ENCODE measurements around the gene ZFHX2.

ZFHX2 gene

DNA sequence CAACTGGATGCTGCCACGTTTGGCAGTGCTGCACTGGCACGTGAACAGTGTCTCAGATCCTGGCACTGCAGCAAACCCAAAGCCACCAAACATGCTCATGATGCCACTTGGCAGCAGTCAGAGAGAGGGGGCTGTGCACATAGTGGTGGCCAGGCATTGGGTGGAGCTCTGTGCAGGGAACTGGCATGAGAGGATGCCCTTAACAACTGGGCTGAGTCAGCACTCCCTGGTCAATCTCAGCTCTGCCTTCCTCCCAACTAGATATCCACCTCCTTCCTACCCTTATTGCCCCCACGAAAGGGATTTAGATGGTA, 37.0 kb downstream of the ZFHX2 start:
- DNase-seq, result no peak

DNA sequence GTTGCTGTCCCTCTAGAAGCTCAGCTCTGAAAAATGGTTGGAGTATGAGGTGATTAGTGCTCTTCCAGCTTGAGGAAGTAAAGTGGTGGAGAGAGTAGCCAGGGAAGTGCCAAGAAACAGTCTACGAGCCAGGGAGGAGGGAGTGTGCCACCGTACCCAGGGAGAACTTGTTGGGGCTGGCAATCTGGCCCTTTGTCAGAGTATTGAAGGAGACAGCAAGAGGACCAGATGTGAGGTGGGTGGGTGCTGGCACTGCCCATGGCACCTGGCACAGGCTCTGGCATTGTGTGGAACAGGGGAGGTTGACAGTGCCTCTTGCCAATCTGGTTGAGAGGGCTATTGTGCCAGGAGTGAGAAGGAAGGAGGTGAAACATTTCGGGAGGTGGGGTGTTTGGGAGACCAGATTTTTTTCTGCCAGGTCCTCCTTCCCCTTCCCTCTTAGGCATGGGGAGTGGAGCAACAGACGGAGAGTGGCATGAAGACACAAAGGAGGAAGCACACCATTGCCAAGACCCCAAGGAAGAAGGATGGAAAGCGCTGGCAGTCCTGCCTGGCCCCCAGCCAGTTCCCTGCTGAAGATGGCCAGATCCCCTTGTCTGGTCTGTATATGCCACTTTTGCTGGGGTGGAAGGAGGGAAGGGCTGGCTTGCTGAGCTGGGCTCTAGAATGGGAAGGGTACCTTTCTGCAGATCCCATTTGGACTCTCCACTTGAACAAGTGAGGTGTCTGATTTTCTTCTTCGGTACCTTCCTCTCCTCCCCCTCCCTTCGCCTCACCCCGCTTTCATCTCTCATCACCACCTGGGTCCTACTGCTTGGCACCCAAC, 37.5 kb downstream of the ZFHX2 start:
- DNase-seq, result no peak

DNA sequence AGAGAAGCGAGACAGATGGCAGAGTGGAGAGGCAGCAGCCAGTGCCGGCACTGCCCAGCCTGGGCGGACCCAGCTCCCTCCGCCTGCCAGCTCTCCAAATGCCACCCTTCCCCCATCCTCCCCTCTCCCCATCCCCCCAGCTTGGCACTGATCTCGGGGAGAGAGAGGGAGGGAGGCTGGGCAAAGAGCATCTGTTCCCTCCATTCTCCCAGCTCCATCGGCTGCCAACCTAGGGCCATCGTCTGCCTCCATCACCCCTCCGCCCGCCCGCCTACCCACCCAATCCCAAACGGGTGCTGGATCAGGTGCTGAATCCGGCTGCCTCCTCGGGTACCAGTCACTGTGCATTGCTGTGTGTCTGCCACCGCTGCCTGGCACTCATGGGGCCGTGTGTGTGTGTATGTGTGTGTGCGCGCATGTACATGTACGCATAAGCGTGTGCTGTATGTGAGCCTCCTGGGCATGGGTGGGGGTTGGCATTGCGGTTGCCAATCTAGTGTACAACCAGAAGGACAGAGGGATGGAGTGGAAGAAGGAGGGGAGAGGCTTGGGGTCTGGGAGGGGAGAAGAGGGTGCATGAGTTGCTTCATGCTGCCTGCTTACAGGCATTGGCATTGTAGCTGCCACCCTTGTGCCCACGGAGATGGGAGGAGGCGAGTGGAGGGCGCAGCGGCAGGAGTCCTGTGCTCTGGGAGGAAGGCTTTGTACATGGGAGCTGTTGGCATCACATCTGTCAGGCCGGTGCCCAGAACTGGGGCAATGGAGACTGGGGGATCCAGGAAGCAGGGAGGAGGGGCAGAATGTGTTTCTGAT, 38.4 kb downstream of the ZFHX2 start:
- no peak for DNase-seq

DNA sequence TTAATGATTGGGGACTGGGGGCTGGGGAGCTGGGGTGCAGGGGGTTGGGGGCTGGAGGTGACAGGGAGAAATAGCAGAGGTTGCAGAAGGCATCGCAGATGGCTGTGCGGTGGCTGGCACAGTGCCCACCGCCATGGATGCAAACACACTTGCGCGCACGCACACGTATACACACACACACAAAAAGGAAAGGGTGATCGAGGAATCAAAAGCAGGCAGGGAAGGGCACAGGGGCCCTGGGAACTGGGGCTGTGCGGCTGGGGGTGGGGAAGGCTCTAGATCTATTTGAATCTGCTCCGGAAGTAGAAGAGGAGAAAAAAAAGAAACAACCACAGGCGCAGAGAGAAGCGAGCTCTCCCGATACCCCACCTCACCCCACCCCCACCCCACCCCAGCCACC, 39.4 kb downstream of the ZFHX2 start:
- no peak for DNase-seq

DNA sequence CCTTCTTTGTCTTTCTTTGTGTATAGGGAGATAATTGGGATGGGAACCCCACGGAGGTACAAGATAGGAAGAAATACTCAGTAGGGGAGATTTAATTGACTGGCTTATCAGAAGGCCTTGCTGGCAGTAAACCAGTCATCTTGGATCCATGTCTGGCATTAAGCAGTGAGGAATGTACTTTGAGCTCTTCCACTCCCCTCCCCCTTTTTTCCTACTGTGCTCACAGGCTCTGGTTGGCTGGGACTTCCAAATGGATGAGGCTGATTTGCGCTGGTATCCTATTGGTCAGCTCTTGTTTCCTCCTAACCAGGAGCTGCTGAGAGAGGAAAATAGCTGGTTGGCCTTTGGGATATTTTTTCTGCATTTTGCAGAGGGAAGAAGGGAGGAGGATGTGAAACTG, 57.3 kb downstream of the ZFHX2 start:
- DNase-seq, result no peak

DNA sequence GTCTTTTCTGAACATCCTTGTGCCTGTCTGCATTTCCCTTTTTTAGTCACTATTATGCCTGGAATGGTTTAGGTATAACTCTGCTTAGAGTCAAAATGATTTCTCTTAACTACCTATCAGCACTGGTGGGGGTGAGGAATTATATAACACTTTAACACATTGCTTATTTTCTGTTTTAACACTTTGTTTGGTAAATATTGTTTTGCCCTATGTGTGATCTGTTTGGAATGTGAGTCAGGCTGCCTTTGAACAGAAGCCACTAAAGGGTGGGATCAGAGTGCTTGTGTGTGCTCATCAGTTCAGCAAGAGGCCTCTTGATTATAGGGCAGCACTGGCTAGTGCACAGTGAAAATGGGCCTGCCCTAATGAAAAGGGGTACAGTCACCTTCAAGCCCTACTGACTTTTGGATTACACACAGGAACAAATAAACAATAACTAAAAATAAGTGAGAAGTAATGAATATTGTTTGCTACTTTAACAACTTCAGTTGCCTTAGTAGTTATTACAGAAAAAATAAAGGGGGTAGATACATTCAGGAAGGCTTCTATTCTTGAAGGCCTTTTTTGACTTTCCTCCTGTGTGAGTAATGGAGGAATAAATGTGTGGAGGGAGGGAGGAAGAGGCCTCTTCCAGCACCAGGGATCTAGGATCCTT, 58.8 kb downstream of the ZFHX2 start:
- no peak for DNase-seq

DNA sequence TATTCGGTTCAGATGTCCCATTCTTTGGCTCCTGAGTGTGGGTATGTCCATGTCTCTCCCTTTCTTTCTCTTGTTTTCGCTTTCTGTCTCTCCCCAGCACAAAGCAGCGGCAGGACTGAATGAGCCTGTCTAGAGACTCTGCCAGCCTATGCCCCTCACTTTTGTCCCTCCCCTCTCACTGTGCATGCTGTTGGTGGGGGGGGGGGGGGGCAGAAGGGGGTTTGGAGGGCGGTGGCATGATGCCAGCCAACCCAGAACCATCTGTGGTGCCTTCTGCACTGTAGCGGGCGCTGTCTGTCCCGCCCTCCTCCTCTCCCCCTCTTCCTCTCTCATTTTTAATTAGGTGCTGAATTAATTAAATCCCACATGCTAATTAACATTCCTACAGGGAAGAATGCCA, 64.3 kb downstream of the ZFHX2 start:
- no peak for DNase-seq

DNA sequence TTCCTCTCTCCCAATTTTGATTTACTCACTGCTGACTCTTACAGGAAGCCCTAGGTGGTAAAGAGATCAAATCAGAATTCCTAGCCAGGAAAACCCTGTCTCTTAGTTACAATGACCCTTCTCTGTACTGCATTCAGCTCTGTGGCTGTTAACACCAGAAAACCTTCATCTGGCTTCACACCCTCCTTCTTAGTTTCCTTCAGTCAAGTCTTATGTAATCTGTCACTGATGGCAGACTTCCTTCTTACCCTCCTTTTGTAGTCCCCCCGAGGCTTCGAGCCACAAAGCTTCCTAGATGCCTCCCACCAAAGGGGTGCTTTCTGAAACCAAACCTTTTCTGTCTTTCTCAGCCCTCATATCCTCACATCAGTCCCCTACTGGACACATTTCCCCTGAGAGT, 65.5 kb downstream of the ZFHX2 start:
- no peak for DNase-seq

DNA sequence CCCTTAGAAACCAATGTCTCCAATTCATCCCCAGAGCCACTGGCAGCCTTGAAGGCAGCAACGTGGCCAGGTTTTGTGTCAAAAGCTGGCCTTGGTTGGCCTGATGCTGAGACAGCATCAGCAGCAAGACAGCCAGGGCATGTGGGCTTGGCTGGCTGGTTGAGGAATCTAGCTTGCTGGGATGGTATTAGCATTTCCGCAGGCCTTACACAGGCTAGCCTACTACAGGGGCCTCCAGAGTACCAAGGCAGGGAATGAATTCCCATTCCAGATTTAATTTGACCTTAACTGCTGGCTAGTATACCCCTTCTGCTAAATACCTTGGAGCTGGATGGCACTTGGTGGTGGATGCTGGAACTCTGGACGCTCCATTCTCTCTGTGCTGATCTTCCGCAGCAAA, 66.2 kb downstream of the ZFHX2 start:
- no peak for DNase-seq

DNA sequence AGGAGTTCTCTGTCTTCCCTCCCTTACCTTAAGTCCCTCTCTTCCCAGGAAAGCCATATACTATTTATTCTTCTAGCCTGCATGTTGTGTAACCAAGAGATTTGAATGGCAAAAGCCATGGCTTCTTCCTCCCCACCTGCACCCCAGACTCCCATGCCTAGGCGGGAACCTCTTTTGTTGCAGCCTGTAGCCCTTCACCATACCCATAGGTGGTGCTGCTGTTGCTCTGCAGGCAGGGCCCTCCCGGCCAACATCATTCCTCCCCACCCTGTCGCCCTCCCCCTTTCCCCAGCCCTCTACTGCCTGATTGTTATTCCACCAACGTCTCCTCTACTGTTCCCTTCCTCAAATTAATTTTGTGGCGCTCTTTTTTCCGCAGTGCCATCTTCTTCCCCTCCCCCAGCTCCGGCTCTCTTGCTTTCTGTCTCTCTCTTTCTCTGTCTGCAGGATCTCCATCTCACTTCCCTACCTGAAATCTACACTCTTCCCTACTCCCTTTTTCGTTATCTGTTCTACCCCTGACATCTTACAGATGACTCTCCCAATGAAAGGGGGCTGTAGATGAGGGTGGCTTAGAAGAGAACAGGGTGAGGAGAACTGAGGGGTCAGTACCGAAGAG, 68.2 kb downstream of the ZFHX2 start:
- no peak for DNase-seq

DNA sequence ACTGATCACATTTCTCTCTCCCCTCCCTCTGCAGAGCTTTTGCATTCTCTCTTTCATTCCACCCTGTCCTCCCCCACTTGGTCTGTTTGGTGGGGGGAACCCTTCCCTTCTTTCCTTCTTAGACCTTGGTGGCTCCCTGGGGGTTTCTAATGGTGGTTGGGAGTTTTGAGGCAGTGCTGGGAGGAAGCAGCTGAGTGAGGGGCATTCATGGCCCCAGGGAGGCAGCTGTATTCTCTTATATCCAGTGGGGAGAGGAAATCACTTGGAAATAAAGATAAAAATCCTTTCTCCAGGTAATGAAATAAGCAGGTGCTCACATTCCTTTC, 68.8 kb downstream of the ZFHX2 start:
- no peak for DNase-seq

DNA sequence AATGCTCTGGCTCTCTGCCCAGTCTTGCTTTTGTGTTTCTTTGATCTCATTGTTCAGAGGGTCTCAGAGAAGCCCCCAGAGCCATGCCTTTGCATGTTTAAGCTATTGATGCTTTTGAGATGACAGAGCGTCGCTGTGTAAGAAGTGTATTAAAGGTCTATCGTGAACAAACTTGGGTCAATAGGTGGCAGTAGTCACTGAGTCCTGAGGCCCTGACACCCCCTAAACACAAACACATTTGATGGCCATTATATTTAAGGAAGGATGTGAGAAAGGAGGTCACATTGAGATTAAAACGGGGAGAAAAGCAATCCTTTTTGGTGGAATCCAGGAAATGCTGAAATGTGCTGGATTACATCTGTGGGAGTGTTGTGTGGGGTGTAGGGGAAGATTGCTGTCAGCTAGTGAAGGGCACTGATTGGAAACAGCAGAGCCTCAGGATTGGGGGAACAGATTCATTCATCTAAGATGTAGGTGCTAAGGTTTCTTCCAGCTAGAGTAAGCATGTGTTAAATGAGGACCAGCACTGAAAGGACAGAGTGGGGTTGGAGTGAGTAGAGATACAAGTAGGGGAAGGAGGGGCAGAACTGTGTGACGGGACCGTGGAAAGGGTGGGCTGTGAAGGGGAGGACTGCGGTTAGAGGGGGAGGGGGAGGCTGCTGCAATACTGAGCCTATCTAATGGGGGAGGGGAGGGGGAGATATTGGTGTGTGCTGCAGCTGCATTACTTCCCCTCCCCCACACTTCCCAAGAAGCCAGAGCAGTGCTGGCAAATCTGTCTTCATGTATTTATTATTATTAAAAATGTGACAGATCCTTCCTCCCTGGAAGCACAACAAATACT, 69.4 kb downstream of the ZFHX2 start:
- no peak for DNase-seq

DNA sequence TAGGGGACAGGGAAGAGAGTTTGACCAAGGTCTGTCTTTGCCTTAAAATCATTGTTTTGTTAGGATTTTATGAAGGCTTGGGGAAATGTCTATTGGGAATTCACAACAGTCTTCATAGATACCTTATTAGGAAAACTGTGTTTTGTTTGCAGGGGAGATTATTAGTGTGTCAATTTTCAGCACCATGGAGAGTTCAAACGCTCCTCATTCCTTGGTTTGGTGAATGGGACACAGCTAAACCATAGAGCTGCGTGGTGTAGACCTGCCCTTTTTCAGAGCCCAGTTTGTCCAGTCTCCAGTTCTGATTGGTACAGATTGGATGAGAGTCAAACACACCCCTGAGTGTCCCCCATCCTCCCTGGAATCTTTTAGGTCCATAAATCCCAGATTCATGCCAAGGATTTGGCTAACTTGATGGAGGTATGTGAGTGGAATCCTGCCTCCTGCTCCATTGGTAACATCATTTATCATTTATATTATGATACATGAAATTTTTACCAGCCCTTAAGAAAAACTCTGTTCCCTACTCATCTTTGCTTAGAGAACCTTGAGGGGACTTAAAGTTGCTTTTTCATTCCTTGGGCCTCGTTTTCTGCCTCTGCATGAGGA, 70.1 kb downstream of the ZFHX2 start:
- no peak for DNase-seq

DNA sequence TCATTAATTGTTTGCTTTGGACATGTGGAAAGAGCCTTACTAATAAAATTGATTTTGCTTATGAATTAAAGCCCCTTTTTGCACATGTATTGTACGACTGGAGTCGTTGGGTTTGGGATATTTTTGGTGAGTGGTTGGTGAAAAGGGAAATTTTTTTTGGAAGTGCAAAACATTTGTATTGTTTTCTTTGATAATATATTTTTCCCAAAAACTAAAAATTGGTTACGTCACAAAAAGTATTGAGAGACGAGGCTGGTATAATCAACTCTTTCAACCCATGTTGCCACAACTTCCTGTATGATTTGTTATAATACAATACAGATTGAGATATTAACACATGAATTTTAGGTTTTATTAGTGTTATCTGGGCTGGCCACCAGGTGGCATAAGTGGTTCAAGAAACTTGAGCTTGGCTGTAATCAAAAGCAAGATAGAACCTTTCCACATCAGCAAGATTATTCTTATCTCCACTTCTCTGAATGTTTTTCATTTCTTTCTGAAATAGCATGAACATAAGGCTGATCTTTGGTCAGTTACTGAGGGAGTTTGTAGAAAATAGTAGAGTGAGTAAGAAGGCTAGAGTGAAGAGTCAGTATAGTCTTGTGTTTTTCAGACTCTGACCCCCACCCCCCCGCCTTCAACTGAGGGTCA, 73.3 kb downstream of the ZFHX2 start:
- DNase-seq, result peak; percentile 63

DNA sequence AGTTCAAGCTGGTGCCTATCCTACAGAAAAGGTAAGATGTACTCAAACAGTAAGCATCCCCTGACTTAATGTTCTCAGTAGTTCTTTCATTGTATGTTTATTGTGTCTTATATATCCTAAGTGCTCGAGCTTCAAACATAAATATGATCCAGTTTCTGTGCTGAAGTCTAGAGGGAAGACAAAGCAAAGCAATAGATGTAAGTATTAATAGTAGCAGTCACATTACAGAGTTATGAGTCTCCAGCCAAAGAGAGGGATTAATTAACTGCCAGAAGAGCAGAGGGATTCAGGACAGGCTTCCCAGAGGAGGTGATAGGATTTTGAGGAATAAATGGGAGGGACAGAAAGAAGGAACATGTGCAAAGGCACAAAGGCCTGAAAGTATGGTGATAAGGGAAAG, 80.6 kb downstream of the ZFHX2 start:
- no peak for DNase-seq
